Retina (tissue), 1 donor: ENCODE data around the gene UPP1.
"Not testable (repeated sequence)": the region's sequence is repeated elsewhere in the genome, so short reads cannot be mapped to it uniquely, and the experiment has no call there.

Source experiments
- DNase-seq: peaks from one replicate; pipeline ENCODE4 v3.0.0-alpha.2; 2016

Gene UPP1

DNA sequence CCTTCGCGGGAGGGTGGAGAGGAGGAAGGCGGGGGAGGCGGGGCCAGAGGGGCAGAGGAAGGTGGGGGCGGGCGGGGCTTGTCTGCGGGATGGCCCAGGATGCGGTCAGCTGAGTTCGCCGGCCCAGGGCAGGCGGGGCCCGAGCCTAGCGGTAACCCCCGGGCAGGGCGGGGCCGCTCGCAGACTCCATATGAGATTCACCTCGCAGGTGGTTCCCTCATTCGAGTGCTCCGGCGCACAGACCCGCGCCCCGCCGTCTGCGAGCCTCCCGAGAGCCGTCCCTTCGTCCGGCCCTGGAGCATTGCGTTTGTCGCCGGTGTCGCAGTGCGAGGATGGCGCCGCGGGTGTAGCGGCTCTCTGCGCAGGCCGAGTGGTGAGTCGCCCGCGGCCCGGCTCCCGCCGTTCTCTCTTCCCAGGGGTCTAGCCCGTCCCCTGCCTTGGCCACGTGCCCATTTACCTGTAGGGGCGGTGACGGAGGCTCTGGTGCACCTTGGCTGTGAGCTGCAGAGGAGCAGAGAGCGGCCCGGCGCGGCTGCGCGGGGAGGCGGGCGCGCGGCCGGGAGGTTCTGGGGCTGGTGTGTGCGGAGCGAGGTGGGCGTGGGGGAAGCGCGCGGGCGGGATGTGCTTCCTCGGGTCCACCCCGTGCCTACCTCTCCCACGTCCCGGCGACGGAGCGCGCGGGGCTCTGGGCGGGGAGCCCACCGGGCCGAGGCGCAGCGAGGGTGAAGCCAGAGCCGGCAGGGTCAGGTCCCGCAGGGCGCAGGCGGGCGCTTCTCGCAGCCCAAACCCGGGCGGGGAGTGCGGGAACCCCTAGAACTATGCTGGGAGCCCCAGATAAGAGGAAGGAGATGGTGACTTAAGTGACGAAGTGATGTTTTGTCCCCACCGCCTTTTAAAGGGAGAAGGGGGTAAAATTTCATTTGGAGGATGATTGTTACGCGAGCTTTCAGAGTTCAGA, at the start of gene UPP1:
TSS of gene UPP1 (plus strand) at position 220 of the 958 bp plus-strand sequence. CDS start 5,519 bp downstream, outside the sequence.
- DNase-seq = peak; percentile 89

DNA sequence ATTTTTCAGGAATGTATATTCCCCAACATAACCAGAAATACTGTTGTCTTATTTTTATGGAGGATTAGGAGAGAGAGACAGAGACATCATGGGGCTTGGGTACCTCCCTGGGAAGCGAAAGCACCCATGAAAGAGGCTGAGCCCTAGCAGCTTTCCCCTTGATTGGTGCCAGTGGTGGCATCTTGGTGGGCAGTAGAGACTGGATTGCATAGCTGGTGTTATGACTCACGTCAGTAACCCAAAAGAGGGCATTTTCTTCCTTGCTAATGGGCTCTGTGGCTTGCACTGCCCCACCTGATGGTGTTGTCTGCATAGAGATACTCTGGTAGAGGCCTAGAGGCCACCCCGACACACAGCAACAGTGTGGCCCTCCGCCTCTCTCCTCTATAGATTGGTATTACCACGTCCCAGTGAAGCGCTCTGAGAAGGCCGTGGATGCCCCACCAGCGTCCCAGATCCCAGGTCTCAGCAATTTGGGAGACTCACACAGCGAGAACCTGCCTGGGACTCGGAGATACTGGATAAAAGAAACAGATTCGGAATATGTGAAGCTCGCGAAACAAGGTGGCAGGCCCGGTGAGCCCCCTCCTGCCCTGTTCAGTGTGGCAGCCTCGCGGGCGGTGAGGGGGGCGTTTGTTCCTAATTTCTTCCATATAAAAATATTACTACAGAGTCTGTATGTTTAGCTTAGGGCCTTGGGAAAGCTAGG, 48.0 kb upstream of the UPP1 start:
- DNase-seq = no peak

DNA sequence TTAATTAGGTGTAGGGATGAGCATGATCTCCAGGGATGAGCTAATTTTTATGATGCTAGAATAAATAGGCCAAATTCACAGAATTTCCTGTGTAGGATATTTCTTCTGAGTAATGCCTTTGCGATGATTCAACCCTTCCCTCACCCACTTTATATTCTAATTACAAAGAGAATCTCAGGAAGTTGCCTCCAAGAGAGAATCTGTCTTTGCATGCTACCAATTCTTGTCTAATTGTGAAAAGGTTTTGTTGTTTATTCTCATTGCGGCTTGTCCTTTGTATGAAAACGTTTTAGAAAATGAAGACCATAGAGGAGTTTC, 47.5 kb upstream of the UPP1 start:
- DNase-seq = no peak

DNA sequence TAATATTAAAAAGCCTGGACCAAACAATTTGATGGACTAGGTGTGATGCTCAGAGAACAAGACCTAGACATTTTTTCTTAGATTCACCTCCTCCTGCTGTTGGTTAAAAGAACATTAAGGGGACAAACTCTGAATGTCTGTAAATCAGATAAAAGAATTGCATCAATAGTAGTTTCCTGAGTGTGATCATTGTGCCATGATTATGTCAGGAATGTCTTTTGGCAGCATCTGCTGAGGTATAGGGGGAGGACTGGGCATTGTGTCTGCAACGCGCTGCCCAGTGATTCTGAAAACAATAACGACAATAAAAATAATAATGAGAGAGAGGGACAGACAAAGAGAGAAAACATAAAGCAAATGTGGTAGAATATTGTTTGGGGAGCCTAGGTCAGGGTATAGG, 46.8 kb upstream of the UPP1 start:
- DNase-seq = no peak

DNA sequence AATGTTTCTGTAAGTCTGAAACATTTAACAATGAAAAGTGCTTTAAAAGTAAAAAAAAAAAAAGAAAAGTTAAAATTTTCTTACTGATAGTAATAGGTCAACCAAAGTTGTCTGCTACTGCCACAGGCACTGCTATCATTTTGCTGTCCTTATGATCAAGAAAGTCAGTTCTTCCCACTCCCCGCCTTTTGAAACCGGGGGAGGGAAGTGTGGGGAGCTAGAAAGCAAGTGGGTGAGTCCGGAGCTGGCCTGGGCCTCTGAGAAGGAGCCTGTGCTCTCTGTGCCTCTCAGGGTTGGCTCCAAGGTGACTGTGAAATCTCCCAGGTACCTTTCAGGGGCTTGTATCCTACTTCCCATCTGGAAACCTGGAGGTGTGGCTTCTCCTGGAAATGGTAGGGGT, 46.4 kb upstream of the UPP1 start:
- no peak for DNase-seq

DNA sequence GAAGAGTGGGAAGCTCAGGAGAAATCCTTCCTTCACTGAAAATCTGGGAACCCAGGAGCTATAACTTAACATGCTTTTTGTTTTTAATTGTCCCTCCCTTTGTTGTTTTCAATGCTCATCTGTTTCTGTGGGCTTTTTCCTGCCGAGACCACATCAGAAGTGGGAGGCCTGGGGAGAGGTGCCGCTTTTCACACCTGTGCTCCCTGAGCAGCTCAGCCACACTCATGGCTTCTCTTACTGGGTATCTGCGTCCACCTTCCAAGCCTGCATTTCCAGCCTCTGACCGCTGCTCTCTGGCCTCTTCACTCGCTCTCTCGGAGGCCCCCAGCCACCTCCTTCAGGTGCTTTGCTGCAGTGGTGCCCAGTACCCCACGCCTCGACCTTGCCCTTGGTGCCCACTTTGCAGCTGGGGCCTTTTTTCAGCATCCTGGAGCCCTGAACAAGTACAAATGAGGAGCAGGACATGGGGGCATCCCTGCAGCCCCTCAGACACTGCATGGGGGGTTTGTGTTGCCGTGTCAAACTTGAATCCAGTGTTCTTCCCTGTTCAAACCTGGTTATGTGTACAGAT, 43.8 kb upstream of the UPP1 start:
- no peak for DNase-seq

DNA sequence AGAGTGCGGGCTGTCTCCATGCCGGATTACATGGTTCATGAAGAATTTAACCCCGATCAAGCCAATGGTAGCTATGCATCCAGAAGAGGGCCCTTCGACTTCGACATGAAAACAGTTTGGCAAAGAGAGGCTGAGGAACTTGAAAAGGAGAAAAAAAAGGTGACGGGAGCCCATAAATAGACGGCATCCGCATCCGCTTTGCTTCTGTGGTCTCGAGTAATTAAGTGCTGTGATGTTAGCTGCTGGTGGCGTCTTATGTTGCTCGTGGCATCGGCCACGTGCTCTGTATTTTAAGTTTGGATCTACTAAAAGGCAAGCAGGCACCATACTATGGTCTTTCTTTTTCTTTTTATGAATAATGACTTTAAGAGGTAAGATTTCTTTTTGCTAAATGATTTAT, 42.6 kb upstream of the UPP1 start:
- DNase-seq = no peak

DNA sequence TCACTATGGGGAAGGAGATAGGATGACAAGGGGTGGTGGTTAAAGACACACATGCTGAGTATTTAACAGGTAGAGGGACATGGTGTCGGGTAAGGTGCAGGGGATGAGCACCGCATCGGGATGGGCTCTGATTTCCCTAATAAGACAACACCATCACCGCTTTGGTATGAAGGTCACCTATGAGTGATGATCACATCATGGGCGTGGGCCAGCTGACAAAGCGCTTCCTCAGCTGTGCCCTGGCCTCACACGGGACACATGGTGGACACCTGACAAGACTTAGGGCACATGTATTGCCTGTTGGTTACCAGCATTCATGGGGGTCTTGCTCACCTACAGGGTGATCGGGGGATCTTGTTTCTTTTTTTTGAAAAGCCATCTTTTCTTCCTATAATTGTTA, 41.0 kb upstream of the UPP1 start:
- no peak for DNase-seq

DNA sequence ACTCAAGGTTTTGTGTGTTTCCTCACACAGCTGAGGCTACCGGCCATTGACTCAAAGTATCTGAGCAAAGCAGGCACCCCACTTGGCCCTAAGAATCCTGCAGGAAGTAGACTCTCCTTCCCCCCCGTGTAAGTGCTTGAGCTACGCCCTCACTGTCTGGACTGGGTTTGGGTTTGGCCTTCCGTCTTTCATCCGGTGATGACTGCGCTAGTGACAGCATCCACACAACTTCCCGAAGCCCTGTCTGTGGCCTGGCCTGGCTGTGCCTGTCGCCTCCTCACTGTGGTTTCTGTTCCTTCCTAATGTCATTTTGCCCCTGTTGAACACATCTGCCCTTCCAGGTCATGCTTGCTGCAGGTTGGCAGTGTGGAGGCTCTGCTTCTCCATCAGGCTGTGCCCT, 39.2 kb upstream of the UPP1 start:
- no peak for DNase-seq

DNA sequence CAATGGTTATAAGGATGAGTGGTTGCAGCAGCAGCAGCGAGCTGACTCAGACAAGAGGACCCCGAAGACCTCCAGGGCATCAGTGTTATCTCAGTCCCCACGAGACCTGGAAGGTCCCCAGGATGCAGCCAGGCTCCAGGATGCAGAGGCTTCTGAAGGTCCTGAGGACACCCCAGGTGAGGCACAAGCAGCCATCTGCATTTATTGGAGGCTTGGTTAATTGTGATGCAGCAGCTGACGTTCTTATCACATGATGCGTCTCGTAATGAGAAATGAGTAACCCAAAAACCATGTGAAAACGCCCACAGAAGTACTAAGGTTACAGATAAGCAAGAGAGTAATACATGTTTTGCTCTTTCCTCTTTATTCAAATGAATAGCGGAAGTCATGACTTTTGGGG, 36.3 kb upstream of the UPP1 start:
- no peak for DNase-seq

DNA sequence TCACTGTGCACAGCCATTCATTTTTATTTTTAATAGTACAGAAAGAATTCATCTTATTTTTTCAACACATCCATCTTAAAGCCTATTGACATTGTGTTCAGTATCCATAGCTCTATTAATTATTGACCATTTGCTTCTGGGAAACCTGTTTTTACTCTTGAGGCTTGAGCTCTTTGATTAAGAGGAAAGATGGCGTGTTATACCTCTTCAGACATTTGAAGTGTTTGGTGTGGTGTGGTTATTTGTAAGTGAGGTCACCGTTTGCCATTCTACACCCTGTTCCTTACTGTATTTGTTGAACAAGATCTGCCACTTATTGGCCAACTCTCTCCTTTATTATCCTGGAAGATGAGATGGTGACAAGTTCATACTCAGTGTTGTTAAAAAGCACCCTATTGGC, 35.3 kb upstream of the UPP1 start:
- no peak for DNase-seq

DNA sequence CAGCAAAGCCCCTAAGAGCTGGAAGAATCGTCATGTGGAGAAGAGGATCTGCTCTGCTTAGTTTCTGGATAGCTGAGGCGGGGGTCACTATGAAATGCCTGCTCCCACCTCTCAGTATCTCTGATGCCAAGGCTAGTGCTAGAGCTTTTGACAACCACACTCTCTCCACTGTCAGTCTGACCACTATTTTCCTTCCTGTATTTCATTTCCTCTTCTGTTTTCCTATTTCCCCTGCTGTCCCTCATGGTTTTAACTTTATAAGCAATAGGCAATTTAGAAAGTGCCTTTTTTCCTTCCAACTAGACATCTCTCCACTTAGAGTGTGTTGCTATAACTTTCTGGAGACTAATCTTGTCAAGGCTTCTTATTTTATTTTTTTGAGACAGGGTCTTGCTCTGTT, 30.1 kb upstream of the UPP1 start:
- no peak for DNase-seq

DNA sequence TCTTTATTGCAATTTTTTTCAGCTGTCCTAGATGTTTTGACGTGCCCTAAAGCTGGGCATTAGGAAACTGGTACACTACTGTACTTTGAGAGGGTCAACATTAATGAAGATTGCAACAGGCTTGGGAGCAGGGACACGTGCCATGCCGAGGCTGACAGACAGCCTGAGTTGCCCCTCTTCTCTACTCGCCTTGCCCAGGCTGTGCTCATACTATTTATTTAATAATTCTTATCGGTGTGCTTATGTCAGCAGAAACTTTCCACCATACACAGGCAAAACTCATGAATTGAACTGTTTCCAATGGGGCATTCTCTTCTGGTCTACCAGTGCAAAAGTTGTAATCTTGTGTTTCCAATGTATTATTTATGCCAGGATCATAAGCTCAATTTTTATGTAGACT, 29.4 kb upstream of the UPP1 start:
- no peak for DNase-seq

DNA sequence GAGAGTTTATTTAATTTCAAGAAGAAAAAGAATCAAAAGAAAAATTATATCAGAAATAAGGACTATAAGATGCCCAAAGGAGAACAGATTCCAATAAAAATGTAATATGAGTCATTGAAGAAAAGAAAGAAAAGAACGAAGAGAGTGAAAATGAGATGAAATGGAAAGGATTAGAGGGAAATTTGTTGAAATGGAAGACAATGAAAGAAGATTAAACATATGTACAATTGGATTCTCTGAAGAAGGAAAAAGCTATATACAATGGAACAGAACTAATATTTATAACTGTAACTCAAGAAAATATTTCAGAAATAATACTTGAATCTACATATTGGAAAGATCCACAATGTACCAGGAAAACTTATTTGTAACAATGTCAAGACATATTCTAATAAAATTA, 25.1 kb upstream of the UPP1 start:
- no peak for DNase-seq

DNA sequence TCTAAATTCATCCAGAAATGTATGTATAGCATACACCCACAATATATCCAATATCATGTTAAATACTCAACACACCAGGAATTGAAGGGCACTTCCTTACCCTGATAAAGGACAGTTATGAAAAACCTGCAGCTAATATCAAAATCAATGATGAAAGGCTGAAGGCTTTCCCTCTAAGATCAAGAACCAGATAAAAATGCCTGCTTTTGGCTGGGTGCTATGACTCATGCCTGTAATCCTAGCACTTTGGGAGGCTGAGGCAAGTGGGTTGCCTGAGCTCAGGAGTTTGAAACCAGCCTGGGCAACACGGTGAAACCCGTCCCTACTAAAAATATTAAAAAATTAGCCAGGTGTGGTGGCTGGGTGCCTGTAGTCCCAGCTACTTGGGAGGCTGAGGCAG, 21.6 kb upstream of the UPP1 start:
- DNase-seq = no peak

DNA sequence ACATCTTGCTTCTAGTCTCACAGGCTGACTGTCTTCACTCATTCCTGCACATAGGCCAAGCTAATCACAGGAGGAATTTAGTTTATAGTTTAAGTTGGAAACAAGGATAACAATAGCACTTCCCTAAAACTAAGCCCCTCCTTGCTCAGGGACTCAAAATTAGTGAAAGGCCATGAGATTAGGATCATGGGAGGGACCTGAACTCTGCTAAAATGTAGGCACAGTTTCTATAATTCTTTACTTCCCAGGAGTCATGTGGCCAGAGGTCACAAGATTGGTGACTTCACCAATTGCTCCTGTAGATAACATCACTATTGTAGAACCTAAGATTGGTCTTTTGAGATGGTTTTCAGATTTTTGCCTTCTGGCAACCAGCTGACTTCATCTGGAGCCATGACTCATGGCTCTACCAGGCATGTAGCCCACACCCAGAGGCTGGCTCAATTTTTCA, 14.8 kb upstream of the UPP1 start:
- DNase-seq = no peak

DNA sequence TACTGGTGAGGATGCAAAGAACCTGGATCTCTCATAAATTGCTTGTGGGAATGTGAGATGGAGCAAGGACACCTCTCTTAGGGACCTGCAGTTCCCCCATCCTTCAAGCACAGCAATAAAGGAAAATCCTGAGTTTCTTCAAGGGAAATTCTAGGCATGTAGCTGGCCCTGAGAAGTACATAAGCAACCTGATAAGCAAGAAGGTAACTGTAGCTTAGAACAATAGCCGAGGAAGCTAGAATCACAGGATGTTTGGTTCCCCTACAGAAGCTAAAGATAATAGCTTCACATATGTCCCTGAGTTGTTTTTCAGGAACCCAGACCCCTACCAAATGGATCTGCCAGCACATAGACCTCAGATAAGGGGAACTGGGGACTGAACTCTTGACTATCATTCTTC, 11.6 kb upstream of the UPP1 start:
- DNase-seq = no peak

DNA sequence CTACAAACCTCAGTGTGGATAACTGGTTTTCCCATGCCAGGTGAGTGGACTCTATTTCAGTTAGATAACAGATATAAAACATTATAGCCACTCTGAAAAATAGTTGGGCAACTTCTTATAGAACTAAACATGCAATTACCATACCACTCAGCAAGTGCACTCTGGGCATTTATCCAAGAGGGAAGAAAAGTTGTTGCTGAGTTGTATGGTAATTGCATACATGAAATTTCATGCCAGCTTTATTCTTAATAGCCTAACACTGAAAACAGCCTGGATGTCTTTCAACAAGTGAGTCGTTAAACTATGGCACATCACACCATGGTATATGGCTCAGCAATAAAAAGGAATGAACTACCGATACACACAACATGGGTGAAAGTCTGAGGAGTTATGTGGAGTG, 10.6 kb upstream of the UPP1 start:
- DNase-seq = no peak

DNA sequence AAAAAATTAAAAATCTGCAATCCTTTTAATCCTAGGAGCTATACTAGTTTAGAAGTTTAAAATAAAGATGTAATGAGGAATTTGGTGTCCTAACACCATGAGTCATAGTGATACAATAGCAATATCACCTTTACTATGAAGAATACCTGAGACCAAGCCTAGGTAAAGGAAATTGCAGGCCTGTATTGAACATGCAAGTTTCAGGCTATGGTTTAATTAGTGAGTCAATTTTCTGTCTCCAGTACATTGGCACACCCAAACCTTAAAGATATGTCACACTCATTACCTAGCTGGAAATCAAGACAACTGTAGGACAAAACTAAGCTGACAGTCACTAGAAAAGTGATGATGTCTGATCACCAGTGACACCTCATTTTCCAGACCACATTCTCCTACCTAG, 6.7 kb upstream of the UPP1 start:
- DNase-seq = not testable (repeated sequence)

DNA sequence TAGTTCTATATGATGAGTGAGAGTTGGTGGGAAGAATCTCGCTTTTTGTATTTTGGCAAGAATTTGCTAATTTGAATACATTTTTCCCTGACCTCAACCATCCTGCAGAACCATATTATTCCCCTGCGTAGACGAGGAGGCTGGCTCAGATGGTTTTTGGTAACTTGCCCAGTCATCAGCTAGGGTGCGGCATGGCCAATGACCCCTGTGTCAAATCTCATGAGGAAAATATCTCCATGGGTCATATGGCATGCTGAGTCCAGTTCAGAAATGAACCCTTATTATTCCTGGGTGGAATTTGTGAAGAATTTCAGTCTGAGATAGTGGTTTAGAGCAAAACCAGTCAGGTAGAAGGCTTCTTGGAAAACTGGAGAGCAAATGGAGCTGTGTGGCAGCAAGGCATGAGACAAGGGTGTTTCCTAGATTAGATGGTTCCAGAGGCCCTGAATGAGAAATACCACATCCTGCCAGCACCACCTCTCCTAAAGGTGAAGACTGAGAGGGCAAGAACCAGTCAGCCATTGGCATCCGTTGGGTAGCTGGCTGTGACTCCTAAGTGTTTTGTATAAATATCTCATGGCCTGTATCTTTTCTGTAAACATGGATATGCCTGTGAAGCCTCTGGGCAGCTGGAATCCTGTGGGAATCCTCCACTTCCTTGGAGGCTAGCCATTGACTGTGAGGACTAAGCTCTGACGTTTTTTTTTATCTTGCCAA, 5.8 kb upstream of the UPP1 start:
- no peak for DNase-seq

DNA sequence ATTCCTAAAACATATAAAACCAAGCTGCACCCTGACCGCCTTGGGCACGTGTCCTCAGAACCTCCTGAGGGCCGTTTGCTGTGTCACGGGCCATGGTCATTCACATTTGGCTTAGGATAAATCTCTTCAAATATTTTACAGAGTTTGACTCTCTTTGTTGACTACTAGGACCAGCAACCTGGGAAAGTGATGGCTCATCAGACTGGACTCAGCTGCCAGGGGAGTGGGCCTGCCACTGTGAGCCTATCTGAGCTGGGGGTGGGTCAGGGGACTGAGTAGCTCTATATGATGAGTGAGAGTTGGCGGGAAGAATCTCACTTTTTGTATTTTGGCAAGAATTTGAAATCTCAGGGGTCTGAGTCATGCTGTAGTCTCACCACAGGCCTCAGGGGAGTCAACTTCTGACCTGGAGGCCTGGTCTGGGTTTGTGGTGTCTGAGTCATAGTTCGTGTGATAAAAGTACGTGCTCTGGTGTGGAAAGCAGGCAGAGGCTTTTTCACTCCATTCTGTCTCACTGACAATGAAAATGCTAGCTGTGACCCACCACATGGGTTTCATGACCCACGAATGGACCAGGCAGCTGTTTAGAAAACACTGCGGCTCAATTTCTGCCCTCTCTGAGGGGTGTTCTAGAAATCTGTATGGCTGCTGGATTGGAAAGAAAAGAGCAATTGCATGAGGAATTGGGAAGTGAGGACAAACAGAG, 4.2 kb upstream of the UPP1 start:
- no peak for DNase-seq

DNA sequence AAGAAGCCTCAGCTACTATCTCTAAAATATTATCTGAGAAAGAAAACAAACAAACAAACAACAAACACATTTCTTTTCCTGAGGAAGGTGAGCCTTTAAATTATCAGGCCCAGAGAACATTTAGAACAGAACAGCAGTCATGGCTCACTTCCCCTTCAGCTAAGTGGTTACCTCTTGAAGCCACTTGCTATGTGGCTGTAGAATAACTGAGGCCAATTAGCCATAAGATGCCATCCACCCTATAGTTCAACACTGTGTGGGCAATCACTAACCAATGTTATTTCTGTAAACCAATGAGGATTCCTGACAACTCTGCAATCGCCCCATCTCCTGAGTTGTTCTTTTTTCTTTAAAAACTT, 3.7 kb upstream of the UPP1 start:
- no peak for DNase-seq

DNA sequence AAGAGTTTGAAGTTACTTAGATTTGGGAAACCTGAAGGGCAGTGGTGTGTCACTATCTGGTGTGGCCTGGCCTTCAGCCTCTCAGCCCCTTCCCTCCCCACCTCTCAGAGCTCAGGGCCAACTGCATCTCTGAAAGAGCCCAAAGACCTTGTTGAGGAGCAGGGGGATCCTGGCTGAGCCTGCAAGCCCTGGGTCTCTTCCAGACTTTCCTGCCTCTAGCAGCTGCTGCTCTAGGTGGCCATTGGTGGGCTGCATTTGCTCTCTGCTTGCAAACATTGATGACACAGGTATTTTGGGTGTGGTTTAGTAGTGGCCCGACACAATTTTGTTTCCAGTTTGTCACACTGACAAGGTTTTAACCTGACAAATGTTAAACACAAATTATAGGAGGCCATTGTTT, 3.1 kb upstream of the UPP1 start:
- no peak for DNase-seq
